K562 (cell line): Measurements from ENCODE around the gene CEP76. TPM values are rescaled to one million over a fixed set of nuclear protein-coding genes. Genes with fewer than 3 reads are reported as not detected.

Experiments
- ATF7 ChIP-seq: fragments of 450-650 bp; IDR thresholded peaks from 2 replicates; pipeline ENCODE4 v1.7.1; 2014; ENCODE audit warnings: mild to moderate bottlenecking, moderate library complexity
- CCNT2 ChIP-seq: IDR thresholded peaks from 2 replicates; pipeline ENCODE4 v1.6.1; 2011; ENCODE audit warnings: borderline replicate concordance, low read depth, mild to moderate bottlenecking, moderate library complexity, mixed read lengths, low read length; ENCODE audit not compliant: insufficient read length; ENCODE audit errors: extremely low read depth
- CREM ChIP-seq: IDR thresholded peaks from 2 replicates; pipeline ENCODE4 v1.6.1; 2014; ENCODE audit warnings: antibody characterized with exemption, low read depth
- EGR1 ChIP-seq: fragments of 450-650 bp; conservative IDR thresholded peaks from 2 replicates; pipeline ENCODE4 v1.6.1; 2017; ENCODE audit warnings: mild to moderate bottlenecking
- HINFP ChIP-seq: fragments of 450-650 bp; conservative IDR thresholded peaks from 2 replicates; pipeline ENCODE4 v1.6.1; 2016; ENCODE audit warnings: missing genetic modification characterization, low read depth, mild to moderate bottlenecking, control low read depth, missing compliant biosample characterization
- KAT8 ChIP-seq: fragments of 450-650 bp; IDR thresholded peaks from 2 replicates; pipeline ENCODE4 v1.6.1; 2016; ENCODE audit warnings: low read depth, mild to moderate bottlenecking
- KDM4B ChIP-seq, 2 experiments: fragments of 450-650 bp in 1 of 2; sonication (generic) in 1 of 2; IDR thresholded peaks; 2 replicates each; pipeline ENCODE4 v1.6.1; 2016 to 2017; ENCODE audit warnings: borderline replicate concordance in 2 of 2, antibody characterized with exemption in 1 of 2, low read depth in 1 of 2, mild to moderate bottlenecking in 1 of 2
- MCM5 ChIP-seq: fragments of 450-650 bp; IDR thresholded peaks from 2 replicates; pipeline ENCODE4 v1.6.1; 2016; ENCODE audit warnings: low read depth
- MNT ChIP-seq, 2 experiments: fragments of 450-650 bp; conservative IDR thresholded peaks; 2 replicates each; pipeline ENCODE4 v1.6.1; 2017; ENCODE audit warnings: mild to moderate bottlenecking in 2 of 2, moderate library complexity in 2 of 2
- MYC ChIP-seq, 2 experiments: fragments of 250-450 bp in 1 of 2; sonication (Bioruptor Pico) in 1 of 2; IDR thresholded peaks; 2 replicates each; pipeline versions ENCODE4 v1.5.1 to v1.6.1; 2012 to 2021; ENCODE audit warnings: low read depth in 2 of 2, borderline replicate concordance in 1 of 2, improper control_type of control experiment in 1 of 2, low read length in 1 of 2, mild to moderate bottlenecking in 1 of 2, moderate library complexity in 1 of 2
- RBM34 ChIP-seq: fragments of 200-400 bp; formaldehyde crosslinking; IDR thresholded peaks from 2 replicates; pipeline ENCODE4 v1.6.1; 2018; ENCODE audit warnings: low read length, borderline replicate concordance; ENCODE audit not compliant: insufficient read depth
- SIN3B ChIP-seq: fragments of 450-650 bp; IDR thresholded peaks from 2 replicates; pipeline ENCODE4 v1.6.1; 2017; ENCODE audit warnings: low read depth, mild to moderate bottlenecking, moderate library complexity
- TFAP4 ChIP-seq: sonication (generic); formaldehyde crosslinking; IDR thresholded peaks from 2 replicates; pipeline ENCODE4 v1.8.0; 2022; ENCODE audit warnings: missing genetic modification reagents, mild to moderate bottlenecking, moderate library complexity, borderline replicate concordance
- USF1 ChIP-seq: sonication (generic); formaldehyde crosslinking; IDR thresholded peaks from 2 replicates; pipeline ENCODE4 v1.9.0; 2022; ENCODE audit warnings: mild to moderate bottlenecking, missing genetic modification reagents
- ZFP30 ChIP-seq: fragments of 250-450 bp; sonication (Bioruptor Pico); IDR thresholded peaks from 2 replicates; pipeline ENCODE4 v1.8.0; 2022; ENCODE audit warnings: moderate library complexity, mild to moderate bottlenecking, inconsistent platforms, borderline replicate concordance
- ZNF140 ChIP-seq: fragments of 250-450 bp; sonication (Bioruptor Pico); IDR thresholded peaks from 2 replicates; pipeline ENCODE4 v1.8.0; 2021; ENCODE audit warnings: moderate library complexity, mild to moderate bottlenecking, inconsistent platforms
- ZNF518B ChIP-seq: fragments of 250-450 bp; sonication (Bioruptor Pico); IDR thresholded peaks from 2 replicates; pipeline ENCODE4 v1.5.0; 2021; ENCODE audit warnings: mild to moderate bottlenecking, moderate library complexity
- polyA plus RNA-seq, 8 experiments: library from polyadenylated mRNA; depleted of rRNA in 4 of 8; stranded (reverse) in 5 of 8; unstranded in 3 of 8; fragments of >200 nt; fragmentation: Nextera tagmentation in 2 of 8; fragmentation: Illumina TruSeq in 1 of 8; extraction: Ambion mirVana in 2 of 8; extraction: Trizol in 1 of 8; gene quantifications; 2 replicates each; pipeline versions ENCODE4 v1.2.1 to v1.2.3, GENCODE V29; 2011 to 2014; ENCODE audit warnings: inconsistent platforms in 1 of 8, missing spikeins in 1 of 8
- total RNA-seq, 7 experiments: library from RNA; depleted of rRNA in 6 of 7; stranded (reverse); fragments of >200 nt in 6 of 7; fragmentation: Illumina TruSeq in 2 of 7; extraction: Trizol in 2 of 7; gene quantifications; 2 replicates each; pipeline versions ENCODE4 v1.2.1 to v1.2.3, GENCODE V29; 2011 to 2021; ENCODE audit warnings: low replicate concordance in 1 of 7

CEP76 gene
- total and polyA plus RNA-seq, 9 of the 15 experiments (the other 6 are each of a cell fraction or from before 2014, with no cell fraction given), result 5.3 to 27.3 (median 19.3) TPM

GRCh38 chr18:12702221-12703095 is at the start of gene CEP76, which contains the start of gene PSMG2 (continued):
- TF ChIP-seq USF1 (CRISPR knock-in tag) (no peak), CCNT2 (peak; percentile 81), ZNF140 (CRISPR knock-in tag) (no peak), ZNF518B (CRISPR knock-in tag) (no peak), CREM (peak; percentile 71; the same call in 1 of the 2 replicates), HINFP (tag) (no peak), ZFP30 (no peak), MYC (IDR thresholded peaks at IDR 0.05; ENCODE audit: low read depth, low read length) (peak; percentile 86), MYC (CRISPR knock-in tag; IDR thresholded peaks at IDR 0.05; ENCODE audit: borderline replicate concordance, low read depth) (no peak), ATF7 (peak; percentile 68), KDM4B (IDR thresholded peaks at IDR 0.05; ENCODE audit: borderline replicate concordance in 2 of 2, low read depth in 1 of 2) (no peak; a peak in 1 of 4 replicates), TFAP4 (CRISPR knock-in tag) (peak; percentile 88), RBM34 (peak; percentile 32; the same call in 1 of the 2 replicates), KAT8 (no peak), MNT (conservative IDR thresholded peaks at IDR 0.05) (peak; percentile 80 to 93), MCM5 (no peak), EGR1 (no peak), SIN3B (peak; percentile 89)
